ENCODE results near the gene TMEM94. TPM values are rescaled to one million over a fixed set of nuclear protein-coding genes. Genes with fewer than 3 reads are reported as not detected.

TMEM94 gene
- 10 to 100 TPM; 80.3 to 82.1 TPM for total RNA-seq

DNA sequence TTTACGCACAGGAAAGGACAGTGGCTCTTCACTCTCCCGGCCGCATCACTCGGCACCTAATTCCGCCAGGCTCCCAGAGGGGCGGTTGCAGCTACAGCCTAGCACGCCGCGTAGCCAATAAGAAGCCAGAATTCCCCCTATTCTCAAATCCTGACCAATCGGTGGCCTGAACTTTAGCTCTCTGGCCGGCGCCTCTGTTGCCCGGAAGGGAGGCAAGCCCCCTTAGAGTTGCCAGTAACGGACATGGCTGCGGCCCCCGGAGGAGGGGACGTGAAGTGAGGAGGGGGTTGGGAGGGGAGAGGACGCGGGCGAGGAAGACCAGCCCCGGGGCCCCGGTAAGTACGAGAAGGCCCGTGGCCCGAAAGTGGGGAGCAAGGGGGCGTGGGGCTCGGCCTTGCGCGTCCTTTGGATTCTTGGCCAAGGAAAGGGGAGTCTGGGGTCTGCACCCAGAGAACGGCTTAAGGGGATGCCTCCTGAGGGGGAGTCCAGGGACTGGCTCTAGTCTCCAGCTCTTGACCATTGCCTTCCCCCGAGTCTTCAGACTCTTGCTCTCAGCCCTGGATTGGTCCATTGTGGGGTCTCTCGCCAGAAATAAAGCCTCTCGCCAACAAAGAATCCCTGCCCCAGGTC is at the start of gene TMEM94:
Gene TMEM94 (plus strand): TSS at position 219 of the 630 bp plus-strand sequence. CDS start 15,271 bp downstream, outside the sequence.
- no peaks in the 10 kb centered on the region for H3K27me3 Mint-ChIP-seq
- no peaks in the 10 kb centered on the region for H3K9me3 Mint-ChIP-seq
- peak; percentile 95 for DNase-seq
- ChIA-PET POLR2A (interaction anchor here (1.0 kb wide), 1 partner anchor 60 kb away, joined by 3 read pairs; the partner anchor contains the start of gene TSEN54), CTCF (interaction anchor here (0.5 to 1.8 kb wide), 10 partner anchors 9 to 496 kb away, joined by 3 to 8 read pairs (median 3); partner anchors contain the start of genes MYO15B and TSEN54)
- peak within 1 kb of the TSS; percentile 90 for H3K4me3 Mint-ChIP-seq
- H3K27ac Mint-ChIP-seq, result peak within 1 kb of the TSS; percentile 92
- H3K4me1 Mint-ChIP-seq, result peaks cover 35% of the 10 kb centered on the region
- peaks cover 4% of the 10 kb centered on the region for H3K36me3 Mint-ChIP-seq (ENCODE audit: low read depth)

DNA sequence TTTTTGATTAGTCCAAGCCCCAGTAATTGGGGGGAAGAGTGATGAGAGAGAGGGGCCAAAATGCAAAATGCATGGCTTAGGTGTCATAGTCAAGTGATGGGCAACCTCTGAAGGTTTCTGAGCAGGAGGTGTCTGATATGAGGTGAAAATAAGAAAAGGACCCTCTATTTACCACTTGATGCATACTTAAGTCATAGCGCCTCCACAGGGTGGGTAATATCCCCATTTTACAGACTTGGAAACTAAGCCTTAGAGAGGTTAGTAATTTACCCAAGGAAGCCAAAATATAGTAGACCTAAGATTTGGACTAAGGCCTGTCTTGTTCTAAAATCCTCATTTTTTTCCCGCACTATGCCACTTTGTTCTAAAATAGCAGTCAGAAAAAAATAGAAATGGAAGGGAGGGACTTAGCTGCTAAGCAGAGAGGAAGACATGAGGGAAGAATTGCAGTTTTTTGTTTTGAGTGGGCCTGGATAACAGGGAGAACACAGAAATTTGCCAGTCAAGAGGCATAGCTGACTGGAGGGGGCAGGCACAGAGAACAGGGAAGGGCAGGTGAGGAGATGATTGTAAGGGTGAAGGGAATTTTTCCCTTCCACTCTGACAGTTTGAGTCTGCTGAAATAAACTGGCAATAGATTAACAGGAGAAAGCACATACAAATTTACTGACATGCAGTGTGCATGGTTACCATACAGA is 48.6 kb upstream of the TMEM94 start:
- H3K36me3 Mint-ChIP-seq (ENCODE audit: low read depth), result peaks cover 6% of the 10 kb centered on the region
- H3K4me3 Mint-ChIP-seq, result no peak overlapping the region
- CTCF ChIA-PET, result interaction anchor here (0.5 to 1.0 kb wide), 6 partner anchors 11 to 446 kb away, joined by 3 to 6 read pairs (median 3); no protein-coding TSS in a partner anchor
- peaks cover 2% of the 10 kb centered on the region for H3K27me3 Mint-ChIP-seq
- DNase-seq, result no peak
- no peak overlapping the region for H3K27ac Mint-ChIP-seq
- H3K4me1 Mint-ChIP-seq, result peaks cover 49% of the 10 kb centered on the region
- H3K9me3 Mint-ChIP-seq, result no peaks in the 10 kb centered on the region
- POLR2A ChIA-PET, result no interaction called here

DNA sequence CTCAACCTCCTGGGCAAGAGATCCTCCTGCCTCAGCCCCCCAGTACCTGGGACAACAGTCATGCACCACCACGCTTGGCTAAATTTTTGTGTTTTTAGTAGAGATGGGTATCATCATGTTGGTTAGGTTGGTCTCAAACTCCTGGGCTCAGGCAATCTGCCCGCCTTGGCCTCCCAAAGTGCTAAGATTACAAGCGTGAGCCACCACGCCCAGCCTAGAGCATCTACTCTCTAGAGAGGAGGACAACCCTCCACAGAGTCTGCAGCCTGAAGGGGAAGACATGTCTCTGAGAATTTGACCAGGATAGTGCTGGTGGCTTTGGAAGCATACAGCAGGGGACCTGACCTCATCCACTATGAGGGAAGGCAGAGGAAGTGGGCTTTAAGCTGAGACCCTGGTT is 46.3 kb upstream of the TMEM94 start:
- POLR2A ChIA-PET, result no interaction called here
- no peaks in the 10 kb centered on the region for H3K9me3 Mint-ChIP-seq
- H3K27ac Mint-ChIP-seq, result no peak overlapping the region
- no peak overlapping the region for H3K4me3 Mint-ChIP-seq
- no peak for DNase-seq
- H3K27me3 Mint-ChIP-seq, result peaks cover 6% of the 10 kb centered on the region
- CTCF ChIA-PET, result interaction anchor here (0.6 to 1.1 kb wide), 4 partner anchors 8 to 170 kb away, joined by 3 to 5 read pairs (median 3); no protein-coding TSS in a partner anchor
- peaks cover 44% of the 10 kb centered on the region for H3K4me1 Mint-ChIP-seq
- no peaks in the 10 kb centered on the region for H3K36me3 Mint-ChIP-seq (ENCODE audit: low read depth)

DNA sequence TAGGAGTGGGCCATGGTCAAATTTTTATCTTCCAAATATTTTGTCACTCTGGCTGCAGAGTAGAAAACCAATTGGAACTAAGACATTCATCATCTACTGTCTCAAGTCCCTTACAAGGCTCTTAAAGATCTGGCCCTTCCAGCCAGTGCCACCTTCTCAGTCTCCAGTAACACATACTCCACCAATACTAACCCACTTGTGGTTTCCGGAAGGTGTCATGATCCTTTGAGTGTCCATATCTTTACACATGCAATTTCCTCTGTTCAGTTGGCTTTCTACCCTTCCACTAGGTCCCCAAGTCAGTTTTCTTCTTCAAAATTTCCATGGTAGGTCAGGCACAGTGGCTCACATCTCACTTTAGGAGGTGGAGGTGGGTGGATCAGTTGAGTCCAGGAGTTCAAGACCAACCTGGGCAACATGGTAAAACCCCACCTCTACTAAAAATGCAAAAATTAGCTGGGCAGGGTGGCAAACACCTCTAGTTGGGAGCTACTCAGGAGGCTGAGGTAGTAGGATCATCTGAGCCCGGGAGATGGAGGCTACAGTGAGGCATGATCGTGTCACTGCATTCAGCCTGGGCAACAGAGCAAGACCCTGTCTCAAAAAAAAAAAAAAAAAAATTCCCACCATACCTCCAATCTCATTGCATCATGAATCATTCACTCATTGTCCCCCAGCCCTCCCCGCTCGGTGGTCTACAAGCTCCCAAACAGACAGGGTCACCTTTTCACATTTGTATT is 44.9 kb upstream of the TMEM94 start:
- peak; percentile 18 for DNase-seq
- ChIA-PET POLR2A (no interaction called here), CTCF (interaction anchor here (0.6 to 2.5 kb wide), 12 partner anchors 25 to 449 kb away, joined by 3 to 17 read pairs (median 4); partner anchors contain the start of genes MIF4GD and SLC25A19)
- H3K27me3 Mint-ChIP-seq, result peaks cover 7% of the 10 kb centered on the region
- no peaks in the 10 kb centered on the region for H3K9me3 Mint-ChIP-seq
- H3K36me3 Mint-ChIP-seq (ENCODE audit: low read depth), result no peaks in the 10 kb centered on the region
- H3K4me1 Mint-ChIP-seq, result peaks cover 35% of the 10 kb centered on the region
- no peak overlapping the region for H3K4me3 Mint-ChIP-seq
- H3K27ac Mint-ChIP-seq, result peak overlapping the region; percentile 47

DNA sequence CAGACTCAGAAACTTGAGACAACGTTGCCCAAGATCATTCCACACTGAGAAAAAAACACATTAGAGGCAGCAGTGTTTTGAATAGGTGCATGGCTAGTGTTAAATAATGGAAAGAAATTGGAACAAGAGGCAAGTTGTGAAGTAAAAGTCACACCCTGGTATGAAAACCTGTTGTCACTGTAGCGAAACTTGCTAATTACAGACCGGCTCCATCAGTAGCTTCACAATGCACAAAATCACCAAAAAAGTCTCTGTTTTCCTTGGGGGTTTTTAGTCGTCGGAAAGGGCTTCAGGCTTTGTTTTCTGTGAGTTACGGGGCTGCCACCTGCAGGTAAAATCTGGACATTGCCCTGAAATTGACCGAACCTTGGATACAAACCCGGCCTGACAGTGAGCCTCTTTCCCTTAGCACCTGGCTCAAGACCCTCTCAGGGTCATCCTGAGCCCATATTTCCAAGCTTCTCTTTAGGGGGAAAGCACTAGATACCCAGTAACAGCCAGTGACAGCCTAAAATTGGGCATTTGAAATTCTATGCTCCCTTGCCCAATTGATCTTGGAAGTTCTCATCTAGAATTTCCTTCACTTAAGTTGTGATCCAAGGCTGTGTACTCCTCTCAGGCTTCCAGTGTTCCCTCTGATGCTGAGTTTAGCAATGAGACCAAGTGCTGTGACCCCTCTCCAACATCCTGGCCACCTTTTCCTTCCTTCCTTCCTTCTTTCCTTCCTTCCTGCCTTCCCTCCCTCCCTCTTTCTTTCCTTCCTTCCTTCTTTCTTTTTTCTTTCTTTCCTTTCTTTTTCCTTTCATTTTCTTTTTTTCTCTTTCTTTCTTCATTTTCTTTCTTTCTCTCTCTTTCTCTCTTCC is 43.7 kb upstream of the TMEM94 start:
- H3K27me3 Mint-ChIP-seq, result peaks cover 7% of the 10 kb centered on the region
- ChIA-PET POLR2A (interaction anchor here (1.0 to 1.1 kb wide), 3 partner anchors 123 to 163 kb away, joined by 3 read pairs; partner anchors contain the start of genes MIF4GD and SLC25A19), CTCF (interaction anchor here (0.7 to 2.5 kb wide), 27 partner anchors 9 to 451 kb away, joined by 3 to 17 read pairs (median 4); partner anchors contain the start of genes HID1, MIF4GD and SLC25A19)
- peak overlapping the region; percentile 61 for H3K27ac Mint-ChIP-seq
- no peaks in the 10 kb centered on the region for H3K36me3 Mint-ChIP-seq (ENCODE audit: low read depth)
- no peaks in the 10 kb centered on the region for H3K9me3 Mint-ChIP-seq
- peak; percentile 83 for DNase-seq
- H3K4me3 Mint-ChIP-seq, result peak overlapping the region; percentile 5
- H3K4me1 Mint-ChIP-seq, result peaks cover 30% of the 10 kb centered on the region

DNA sequence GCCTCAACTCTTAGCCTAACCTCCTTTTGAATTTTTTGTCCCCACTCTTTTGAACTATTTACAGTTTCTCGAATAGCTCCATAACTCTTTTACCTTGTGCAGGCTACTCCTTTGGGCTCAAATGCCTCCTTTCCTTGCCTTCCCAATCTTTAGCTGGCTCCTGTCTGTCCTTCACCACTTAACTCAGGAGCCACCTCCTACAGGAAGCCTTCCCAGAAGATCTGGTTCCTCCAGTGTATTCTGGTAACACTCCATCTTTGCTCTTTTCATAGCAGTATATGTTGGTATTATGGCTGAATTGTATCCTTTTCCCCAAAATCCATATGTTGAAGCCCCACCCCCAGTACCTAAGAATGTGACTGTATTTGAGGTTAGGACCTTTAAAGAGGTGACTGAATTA is 41.9 kb upstream of the TMEM94 start:
- no peak for DNase-seq
- ChIA-PET POLR2A (interaction anchor here (0.6 kb wide), 1 partner anchor 58 kb away, joined by 3 read pairs; no protein-coding TSS in a partner anchor), CTCF (interaction anchor here (0.7 kb wide), 1 partner anchor 79 kb away, joined by 4 read pairs; no protein-coding TSS in a partner anchor)
- Mint-ChIP-seq H3K36me3 (ENCODE audit: low read depth) (no peaks in the 10 kb centered on the region), H3K4me1 (peaks cover 34% of the 10 kb centered on the region), H3K27ac (no peak overlapping the region), H3K4me3 (no peak overlapping the region), H3K27me3 (peaks cover 9% of the 10 kb centered on the region), H3K9me3 (no peaks in the 10 kb centered on the region)

DNA sequence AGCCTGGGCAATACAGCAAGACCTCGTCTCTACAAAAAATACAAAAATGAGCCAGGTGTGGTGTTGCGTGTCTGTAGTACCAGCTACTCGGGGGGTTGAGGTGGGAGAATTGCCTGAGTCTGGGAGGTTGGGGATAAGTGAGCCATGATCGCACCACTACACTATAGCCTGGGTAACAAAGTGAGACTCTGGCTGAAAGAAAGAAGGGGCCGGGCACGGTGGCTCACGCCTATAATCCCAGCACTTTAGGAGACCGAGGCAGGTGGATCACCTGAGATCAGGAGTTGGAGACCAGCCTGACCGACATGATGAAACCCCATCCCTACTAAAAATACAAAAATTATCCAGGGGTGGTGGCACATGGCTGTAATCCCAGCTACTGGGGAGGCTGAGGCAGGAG is 40.4 kb upstream of the TMEM94 start:
- POLR2A ChIA-PET, result no interaction called here

DNA sequence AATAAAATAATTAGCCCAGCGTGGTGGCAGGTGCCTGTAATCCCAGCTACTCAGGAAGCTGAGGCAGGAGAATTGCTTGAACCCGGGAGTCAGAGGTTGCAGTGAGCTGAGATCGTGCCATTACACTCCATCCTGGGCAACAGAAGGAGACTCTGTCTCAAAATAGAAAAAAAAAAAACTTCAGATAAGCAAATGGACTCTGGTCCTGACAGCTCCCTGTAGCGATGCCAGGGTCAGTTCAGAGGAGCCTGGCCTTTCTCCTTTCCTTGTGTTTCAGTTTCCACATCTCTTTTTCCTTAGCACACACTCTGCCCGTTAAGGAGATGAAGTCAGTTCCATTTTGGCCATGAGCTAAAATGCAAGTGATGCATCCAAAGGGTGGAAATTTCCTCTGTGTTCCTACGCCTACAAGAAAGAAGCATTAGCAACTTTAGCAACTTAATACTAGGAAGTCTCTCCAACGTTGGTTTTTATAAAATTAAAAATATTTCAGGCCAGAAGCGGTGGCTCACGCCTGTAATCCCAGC is 39.3 kb upstream of the TMEM94 start:
- H3K27ac Mint-ChIP-seq, result no peak overlapping the region
- H3K36me3 Mint-ChIP-seq (ENCODE audit: low read depth), result no peaks in the 10 kb centered on the region
- DNase-seq, result no peak
- H3K4me1 Mint-ChIP-seq, result peaks cover 18% of the 10 kb centered on the region
- no peak overlapping the region for H3K4me3 Mint-ChIP-seq
- POLR2A ChIA-PET, result no interaction called here
- H3K9me3 Mint-ChIP-seq, result no peaks in the 10 kb centered on the region
- peaks cover 9% of the 10 kb centered on the region for H3K27me3 Mint-ChIP-seq
- CTCF ChIA-PET, result interaction anchor here (0.6 to 1.3 kb wide), 6 partner anchors 10 to 265 kb away, joined by 3 to 5 read pairs (median 3); partner anchors contain the start of gene GRB2

More for the DNA sequence above, 40.4 kb upstream of the TMEM94 start:
- no peaks in the 10 kb centered on the region for H3K9me3 Mint-ChIP-seq
- peaks cover 9% of the 10 kb centered on the region for H3K27me3 Mint-ChIP-seq
- H3K4me3 Mint-ChIP-seq, result no peak overlapping the region
- CTCF ChIA-PET, result interaction anchor here (0.7 to 0.9 kb wide), 2 partner anchors 145 to 454 kb away, joined by 3 read pairs; partner anchors contain the start of gene MIF4GD
- H3K4me1 Mint-ChIP-seq, result peaks cover 28% of the 10 kb centered on the region
- DNase-seq, result no peak
- no peaks in the 10 kb centered on the region for H3K36me3 Mint-ChIP-seq (ENCODE audit: low read depth)
- no peak overlapping the region for H3K27ac Mint-ChIP-seq

DNA sequence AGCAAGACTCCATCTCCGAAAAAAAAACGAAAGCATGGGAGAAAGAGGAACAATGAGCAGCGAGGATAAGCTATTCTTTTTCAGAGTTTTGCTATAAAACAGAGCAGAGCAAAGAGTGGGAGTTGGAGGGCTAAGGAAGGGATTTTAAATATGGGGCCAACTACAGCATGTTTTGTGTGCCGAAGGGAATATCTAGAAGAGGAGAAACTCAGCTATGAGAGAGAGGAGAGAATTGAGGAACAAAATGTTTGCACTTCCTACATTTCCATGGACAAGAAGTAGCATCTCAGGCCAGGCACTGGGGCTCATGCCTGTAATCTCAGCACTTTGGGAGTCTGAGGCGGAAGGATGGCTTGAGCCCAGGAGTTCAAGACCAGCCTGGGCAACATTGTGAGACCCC is 37.9 kb upstream of the TMEM94 start:
- no peaks in the 10 kb centered on the region for H3K9me3 Mint-ChIP-seq
- peaks cover 9% of the 10 kb centered on the region for H3K27me3 Mint-ChIP-seq
- ChIA-PET CTCF (interaction anchor here (0.6 to 1.3 kb wide), 7 partner anchors 9 to 105 kb away, joined by 3 to 4 read pairs (median 3); partner anchors contain the start of gene GRB2), POLR2A (no interaction called here)
- H3K4me3 Mint-ChIP-seq, result no peak overlapping the region
- no peaks in the 10 kb centered on the region for H3K36me3 Mint-ChIP-seq (ENCODE audit: low read depth)
- H3K4me1 Mint-ChIP-seq, result peaks cover 6% of the 10 kb centered on the region
- no peak overlapping the region for H3K27ac Mint-ChIP-seq
- DNase-seq, result no peak

DNA sequence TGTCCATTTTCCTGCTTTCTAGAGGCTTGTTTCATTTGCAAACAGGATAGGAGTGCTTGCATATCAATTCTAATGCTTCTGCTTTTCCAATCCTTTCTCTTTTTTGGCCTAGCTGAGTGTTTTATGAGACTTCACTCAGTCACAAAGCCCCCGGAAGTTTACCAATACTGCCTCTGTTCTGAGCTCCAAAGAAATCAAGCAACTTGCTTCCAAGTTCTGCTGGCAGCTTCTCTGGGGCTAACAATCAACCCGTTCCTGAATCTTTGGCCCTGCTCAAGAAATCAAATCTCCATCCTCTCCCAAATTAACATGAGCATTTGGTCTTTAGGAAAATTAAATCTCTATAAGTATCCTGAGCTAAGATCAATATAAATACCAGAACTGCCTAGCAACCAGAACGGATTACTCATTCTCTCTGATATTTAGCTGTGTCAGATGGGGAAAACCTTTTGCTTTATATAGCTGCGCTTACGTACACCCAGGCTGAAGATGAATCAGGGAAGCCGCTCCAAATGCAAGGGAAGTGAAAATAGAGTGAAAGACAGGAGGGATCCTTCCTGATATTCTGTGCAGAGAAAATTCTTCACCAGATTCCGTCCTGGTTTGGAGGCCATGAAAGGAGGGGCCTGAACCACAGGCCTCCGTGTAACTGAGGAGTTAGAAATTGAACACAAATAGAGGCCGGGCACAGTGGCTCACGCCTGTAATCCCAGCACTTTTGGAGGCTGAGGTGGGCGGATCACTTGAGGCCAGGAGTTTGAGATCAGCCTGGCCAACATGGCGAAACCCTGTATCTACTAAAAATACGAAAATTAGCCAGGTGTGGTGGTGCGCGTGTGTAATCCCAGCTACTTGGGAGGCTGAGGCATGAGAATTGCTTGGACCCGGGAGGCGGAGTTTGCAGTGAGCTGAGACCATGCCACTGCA is 27.6 kb upstream of the TMEM94 start:
- Mint-ChIP-seq H3K36me3 (ENCODE audit: low read depth) (no peaks in the 10 kb centered on the region), H3K27ac (no peak overlapping the region), H3K9me3 (no peaks in the 10 kb centered on the region), H3K27me3 (peaks cover 15% of the 10 kb centered on the region), H3K4me1 (peaks cover 9% of the 10 kb centered on the region), H3K4me3 (no peak overlapping the region)
- DNase-seq, result no peak
- ChIA-PET CTCF (interaction anchor here (0.5 to 2.0 kb wide), 5 partner anchors 10 to 799 kb away, joined by 3 to 6 read pairs (median 3); partner anchors contain the start of genes LLGL2 and TSEN54), POLR2A (no interaction called here)

All from activated CD4-positive, alpha-beta T cell treated with anti-CD3 and anti-CD28 coated beads, Interleukin-2, amount 10 ng/mL, durations not matched to agents 7 days and 5 days (primary cell).